Transverse colon (tissue), 4 donors: ENCODE data around the gene MYL12A. TPM values are rescaled to one million over a fixed set of nuclear protein-coding genes. Genes with fewer than 3 reads are reported as not detected.

Experiments
- DNase-seq: peaks from one replicate; pipeline ENCODE4 v3.0.0-alpha.2; 2019
- H3K27ac ChIP-seq, 4 donors: fragments of 200-600 bp; sonication (generic); 2 replicates each; pipeline ENCODE4 v1.5.1; 2016 to 2018; ENCODE audit warnings: inconsistent platforms in 4 of 4
- H3K27me3 ChIP-seq: fragments of 200-600 bp; sonication (generic); 2 replicates; pipeline ENCODE4 v1.5.1; 2017; ENCODE audit warnings: inconsistent platforms
- H3K36me3 ChIP-seq, 4 donors: fragments of 200-600 bp; sonication (generic); 2 replicates each; pipeline ENCODE4 v1.5.1; 2017 to 2019; ENCODE audit warnings: inconsistent platforms in 4 of 4
- H3K4me1 ChIP-seq, 4 donors: fragments of 200-600 bp; sonication (generic); 2 replicates each; pipeline ENCODE4 v1.5.1; 2017 to 2020; ENCODE audit warnings: inconsistent platforms in 4 of 4
- H3K4me3 ChIP-seq, 4 donors: fragments of 200-600 bp; sonication (generic); 1 replicate in 1 of 4; 2 replicates in 3 of 4; pipeline versions ENCODE4 v1.5.1 to v1.6.1; 2017 to 2019; ENCODE audit warnings: inconsistent platforms in 4 of 4
- H3K9me3 ChIP-seq, 2 donors: fragments of 200-600 bp; sonication (generic); 2 replicates each; pipeline ENCODE4 v1.5.1; 2017 to 2019; ENCODE audit warnings: inconsistent platforms in 2 of 2
- CTCF ChIP-seq, 5 experiments: fragments of 200-600 bp in 3 of 5; fragments of 450-650 bp in 2 of 5; sonication (generic) in 3 of 5; IDR thresholded peaks; 1 replicate in 2 of 5; 2 replicates in 3 of 5; pipeline ENCODE4 v1.5.1; 2016 to 2017; ENCODE audit warnings: antibody characterized with exemption in 5 of 5, inconsistent platforms in 3 of 5, mild to moderate bottlenecking in 2 of 5, moderate library complexity in 1 of 5
- EP300 ChIP-seq: sonication (generic); formaldehyde crosslinking; IDR thresholded peaks from one replicate; pipeline ENCODE4 v1.6.1; 2017; ENCODE audit warnings: antibody characterized with exemption, low read depth
- POLR2A ChIP-seq: fragments of 450-650 bp; IDR thresholded peaks from one replicate; pipeline ENCODE4 v1.6.1; 2016; ENCODE audit warnings: antibody characterized with exemption, mild to moderate bottlenecking, moderate library complexity
- POLR2AphosphoS5 ChIP-seq, 3 donors: sonication (generic); formaldehyde crosslinking; IDR thresholded peaks; one replicate each; pipeline ENCODE4 v1.6.1; 2016; ENCODE audit warnings: antibody characterized with exemption in 3 of 3
- WGBS, 2 donors: methylation state at CpG; one replicate each; pipeline ENCODE4 v1.1.5; 2018; ENCODE audit warnings: low coverage in 1 of 2; 5-methylcytosine and 5-hydroxymethylcytosine counted together
- in situ Hi-C, 4 donors: fragments of 200-750 bp; cut with MboI; loops; one replicate each; pipeline versions ENCODE4 v1.15.0 to v1.15.1; 2017; ENCODE audit warnings: low sequenced_read_pairs in 3 of 4, low pct_ligation_motif_present in 1 of 4, low pct_unique_long_range_greater_than_20kb in 1 of 4
- intact Hi-C: fragments of 100-400 bp; cut with DNase I; formaldehyde crosslinking; loops from one replicate; pipeline ENCODE4 v1.15.1; 2023; ENCODE audit warnings: low total_unique reads
- total RNA-seq, 4 donors: library from RNA; depleted of rRNA; stranded (reverse); fragments of >200 nt; gene quantifications; one replicate each; pipeline ENCODE4 v1.1.0, GENCODE V29; 2016

Gene MYL12A
- total RNA-seq, 4 donors from 2014 or later = 257 to 511 (median 338) TPM

GRCh38 chr18:3221496-3221895 lies 26.1 kb upstream of the MYL12A start:
- no peaks in the 10 kb centered on the region for H3K36me3 ChIP-seq
- in situ Hi-C loops = no loop called here
- no peaks in the 10 kb centered on the region for H3K27me3 ChIP-seq
- peaks cover 5 to 35% (median 12%) of the 10 kb centered on the region in 4 donors for H3K4me1 ChIP-seq
- 92 to 100% methylated on average over 6 of the region's 6 CpGs for WGBS, 2 donors
- H3K4me3 ChIP-seq = no peak overlapping the region
- no peak for DNase-seq
- no peaks in the 10 kb centered on the region for H3K9me3 ChIP-seq
- H3K27ac ChIP-seq = no peak overlapping the region
- intact Hi-C loops = no loop called here
- TF ChIP-seq POLR2AphosphoS5 (IDR thresholded peaks at IDR 0.05) = no peak
- no peak for TF ChIP-seq CTCF (IDR thresholded peaks at IDR 0.05)
- no peak for TF ChIP-seq EP300
- no peak for TF ChIP-seq POLR2A

DNA sequence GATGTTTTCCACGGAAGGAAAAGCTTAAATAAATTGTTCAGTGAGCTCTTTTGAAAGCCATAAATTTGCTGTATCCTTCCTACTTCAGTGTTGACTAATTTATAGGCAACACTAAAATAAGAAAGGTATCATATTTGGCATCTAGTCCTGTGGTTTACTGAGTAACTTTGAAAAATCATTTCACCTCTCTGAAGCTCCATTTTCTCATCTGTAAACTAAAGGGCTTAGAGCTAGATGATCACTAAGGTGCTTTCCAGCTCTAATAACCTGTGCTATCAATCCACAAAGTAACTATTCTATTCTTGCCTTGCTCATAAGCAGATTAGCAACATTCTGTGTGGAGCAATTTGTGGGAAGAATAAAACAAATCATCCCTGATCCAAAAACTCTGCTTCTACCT lies 24.2 kb upstream of the MYL12A start:
- no peak overlapping the region for H3K27ac ChIP-seq
- in situ Hi-C loops = no loop called here
- H3K36me3 ChIP-seq = no peaks in the 10 kb centered on the region
- intact Hi-C loops = no loop called here
- peaks cover 0 to 17% (median 6%) of the 10 kb centered on the region in 4 donors for H3K4me1 ChIP-seq
- TF ChIP-seq EP300 (no peak), POLR2A (no peak)
- no peak overlapping the region for H3K4me3 ChIP-seq
- WGBS, 2 donors = 42 to 53% methylated on average over 1 of the region's 1 CpG
- no peak for DNase-seq
- no peaks in the 10 kb centered on the region for H3K9me3 ChIP-seq
- H3K27me3 ChIP-seq = no peaks in the 10 kb centered on the region

GRCh38 chr18:3224223-3224622 lies 23.4 kb upstream of the MYL12A start:
- no peak for DNase-seq
- H3K9me3 ChIP-seq = no peaks in the 10 kb centered on the region
- 89% methylated on average over 3 of the region's 3 CpGs; no CpG with 5 or more reads in 1 of the 2 donors for WGBS, 2 donors
- peaks cover 0 to 8% (median 0%) of the 10 kb centered on the region in 4 donors for H3K4me1 ChIP-seq
- H3K27ac ChIP-seq = no peak overlapping the region
- intact Hi-C loops (no loop called here), in situ Hi-C loops (no loop called here)
- TF ChIP-seq CTCF (IDR thresholded peaks at IDR 0.05) (no peak), POLR2A (no peak), POLR2AphosphoS5 (IDR thresholded peaks at IDR 0.05) (no peak), EP300 (no peak)
- H3K4me3 ChIP-seq = no peak overlapping the region
- H3K27me3 ChIP-seq = no peaks in the 10 kb centered on the region
- H3K36me3 ChIP-seq = no peaks in the 10 kb centered on the region

DNA sequence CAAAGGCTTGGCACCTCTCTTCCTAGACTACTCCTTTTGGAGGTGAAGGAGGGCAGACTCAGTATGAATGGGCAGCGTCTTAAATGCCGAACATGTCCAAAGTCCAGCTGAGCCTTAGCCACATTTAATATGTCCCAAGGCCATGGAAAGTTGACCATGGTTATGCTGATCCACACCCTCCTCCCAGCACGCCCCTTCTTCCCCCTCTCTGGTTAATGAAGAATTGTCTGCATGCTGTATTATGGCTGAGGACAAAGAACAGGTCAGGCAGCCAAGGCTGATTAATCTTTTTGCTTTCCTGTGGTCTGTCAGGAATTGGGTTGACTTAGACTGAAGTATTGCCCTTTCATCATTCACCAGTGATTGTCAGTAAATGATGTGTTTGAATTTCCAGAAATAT lies 22.0 kb upstream of the MYL12A start:
- H3K4me3 ChIP-seq = no peak overlapping the region
- TF ChIP-seq EP300 (no peak), POLR2A (no peak), CTCF (IDR thresholded peaks at IDR 0.05) (no peak), POLR2AphosphoS5 (IDR thresholded peaks at IDR 0.05) (no peak)
- in situ Hi-C loops = loop anchor here in 3 of 4 donors (25.0 kb wide), 3 partner anchors 88 to 463 kb away; no protein-coding TSS in a partner anchor
- intact Hi-C loops = no loop called here
- no peak for DNase-seq
- no peak overlapping the region for H3K27ac ChIP-seq
- WGBS, 2 donors = 70 to 100% methylated on average over 1 to 3 of the region's 3 CpGs
- peaks cover 0 to 6% (median 0%) of the 10 kb centered on the region in 4 donors for H3K4me1 ChIP-seq
- H3K9me3 ChIP-seq = no peaks in the 10 kb centered on the region
- H3K27me3 ChIP-seq = no peaks in the 10 kb centered on the region
- H3K36me3 ChIP-seq = no peaks in the 10 kb centered on the region

DNA sequence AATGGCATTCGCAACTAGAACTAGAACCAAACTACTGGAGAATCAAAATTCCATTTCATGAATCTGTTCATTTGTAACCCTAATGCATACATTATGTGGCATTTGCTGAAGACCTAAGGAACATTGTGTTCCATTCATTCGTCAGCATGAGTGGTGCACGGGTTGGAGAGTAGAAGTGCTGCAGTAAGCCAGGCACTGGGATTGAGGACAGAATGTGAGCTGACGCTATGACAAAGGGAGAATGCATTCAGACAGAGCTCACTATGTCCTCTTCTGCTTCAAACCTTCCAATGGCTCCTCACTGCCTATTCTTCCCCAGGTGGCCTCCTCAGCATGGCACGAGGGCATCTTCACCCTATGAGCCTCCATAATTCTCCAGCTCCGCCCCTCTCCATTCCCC lies 21.6 kb upstream of the MYL12A start:
- TF ChIP-seq POLR2AphosphoS5 (IDR thresholded peaks at IDR 0.05) = no peak
- TF ChIP-seq POLR2A = no peak
- TF ChIP-seq CTCF (IDR thresholded peaks at IDR 0.05) = no peak
- Histone ChIP-seq H3K27ac (no peak overlapping the region), H3K9me3 (no peaks in the 10 kb centered on the region), H3K4me1 (peaks cover 0 to 6% (median 0%) of the 10 kb centered on the region in 4 donors), H3K27me3 (no peaks in the 10 kb centered on the region), H3K4me3 (no peak overlapping the region), H3K36me3 (no peaks in the 10 kb centered on the region)
- intact Hi-C loops (no loop called here), in situ Hi-C loops (loop anchor here in 3 of 4 donors (25.0 kb wide), 3 partner anchors 89 to 464 kb away; no protein-coding TSS in a partner anchor)
- DNase-seq = no peak
- 96 to 100% methylated on average over 4 to 6 of the region's 6 CpGs for WGBS, 2 donors
